IMR-90 (cell line): ENCODE measurements around the gene CREBBP. TPM values are rescaled to one million over a fixed set of nuclear protein-coding genes. Genes with fewer than 3 reads are reported as not detected.

Experiments used
- ATAC-seq: fragments of 200-7000 bp; cut with Tn5 transposase; 2 replicates; pipeline ENCODE4 v1.9.1; 2020; ENCODE audit warnings: low read depth, mild to moderate bottlenecking, moderate library complexity
- BruUV-seq: library from RNA; stranded (reverse); fragments of 400-500 nt; replicated peaks from 2 replicates; lab custom pipeline; 2021; lab: Mats Ljungman, UMichigan
- CTCF ChIA-PET: fragments of 300-600 bp; formaldehyde crosslinking; extraction: SDS; loops from one replicate; lab custom pipeline; 2021; ENCODE audit warnings: antibody characterized with exemption; lab: Yijun Ruan, JAX
- POLR2A ChIA-PET: fragments of 300-600 bp; sonication (Branson Sonifier 250); formaldehyde crosslinking; loops from one replicate; lab custom pipeline; 2022; ENCODE audit warnings: antibody characterized with exemption; ENCODE audit not compliant: unreplicated experiment; lab: Charles Lee
- DNase-seq: peaks from one replicate; pipeline ENCODE4 v3.0.0; 2013
- H2AFZ ChIP-seq: replicated peaks from 2 replicates; pipeline ENCODE3; 2013; ENCODE audit warnings: low read length, mild to moderate bottlenecking; ENCODE audit not compliant: poor library complexity
- H2AK5ac ChIP-seq: 2 replicates; pipeline ENCODE4 v1.6.1; 2013; ENCODE audit warnings: low read depth, low read length, inconsistent platforms
- H2AK9ac ChIP-seq: replicated peaks from 2 replicates; pipeline ENCODE3; 2013; ENCODE audit warnings: mild to moderate bottlenecking, low read depth, low read length, moderate library complexity; ENCODE audit not compliant: poor library complexity
- H2BK120ac ChIP-seq: 2 replicates; pipeline ENCODE4 v1.6.1; 2013; ENCODE audit warnings: low read depth, low read length, inconsistent platforms
- H2BK15ac ChIP-seq: 3 replicates; pipeline ENCODE4 v1.6.1; 2013; ENCODE audit warnings: low read depth, low read length, inconsistent platforms
- H2BK20ac ChIP-seq: 2 replicates; pipeline ENCODE4 v1.6.1; 2013; ENCODE audit warnings: low read depth, mild to moderate bottlenecking, inconsistent platforms, low read length, moderate library complexity
- H2BK5ac ChIP-seq: 2 replicates; pipeline ENCODE4 v1.6.1; 2013; ENCODE audit warnings: mild to moderate bottlenecking, low read depth, low read length, inconsistent platforms; ENCODE audit not compliant: poor library complexity, severe bottlenecking
- H3K14ac ChIP-seq: replicated peaks from 2 replicates; pipeline ENCODE4 v1.6.1; 2013; ENCODE audit warnings: low read depth, low read length, inconsistent platforms
- H3K18ac ChIP-seq: 2 replicates; pipeline ENCODE4 v1.6.1; 2013; ENCODE audit warnings: low read depth, low read length, control low read depth
- H3K23ac ChIP-seq: 2 replicates; pipeline ENCODE4 v1.6.1; 2013; ENCODE audit warnings: low read depth, low read length, inconsistent platforms
- H3K27ac ChIP-seq: 2 replicates; pipeline ENCODE4 v1.5.1; 2013; ENCODE audit warnings: mild to moderate bottlenecking, control low read depth, low read length; ENCODE audit not compliant: insufficient read depth
- H3K27me3 ChIP-seq: 2 replicates; pipeline ENCODE4 v1.6.1; 2013; ENCODE audit warnings: low read length; ENCODE audit not compliant: control insufficient read depth, insufficient read depth
- H3K36me3 ChIP-seq: 2 replicates; pipeline ENCODE4 v1.6.1; 2013; ENCODE audit warnings: low read length, mixed read lengths; ENCODE audit not compliant: control insufficient read depth, insufficient read depth
- H3K4ac ChIP-seq: 2 replicates; pipeline ENCODE4 v1.6.1; 2013; ENCODE audit warnings: low read depth, low read length, inconsistent platforms
- H3K4me1 ChIP-seq: 2 replicates; pipeline ENCODE4 v1.6.1; 2013; ENCODE audit warnings: low read length, mixed read lengths; ENCODE audit not compliant: control insufficient read depth, insufficient read depth
- H3K4me2 ChIP-seq: 2 replicates; pipeline ENCODE4 v1.6.1; 2013; ENCODE audit warnings: low read depth, mild to moderate bottlenecking, control low read depth, low read length, moderate library complexity
- H3K4me3 ChIP-seq: 2 replicates; pipeline ENCODE4 v1.5.1; 2013; ENCODE audit warnings: low read depth, mild to moderate bottlenecking, control low read depth, low read length, moderate library complexity; ENCODE audit not compliant: insufficient read depth
- H3K56ac ChIP-seq: 2 replicates; pipeline ENCODE4 v1.6.1; 2013; ENCODE audit warnings: low read length, inconsistent platforms; ENCODE audit not compliant: insufficient read depth; ENCODE audit errors: extremely low read depth
- H3K79me1 ChIP-seq, 2 experiments: 2 replicates each; pipeline ENCODE4 v1.6.1; 2013; ENCODE audit warnings: low read length in 2 of 2, inconsistent platforms in 1 of 2, low read depth in 1 of 2
- H3K9ac ChIP-seq: 2 replicates; pipeline ENCODE4 v1.6.1; 2013; ENCODE audit warnings: low read depth, low read length, control low read depth
- H3K9me1 ChIP-seq: 2 replicates; pipeline ENCODE4 v1.6.1; 2013; ENCODE audit warnings: low read length, inconsistent platforms; ENCODE audit not compliant: insufficient read depth
- H3K9me3 ChIP-seq: 2 replicates; pipeline ENCODE4 v1.6.1; 2013; ENCODE audit warnings: low read length; ENCODE audit not compliant: control insufficient read depth, insufficient read depth
- H4K20me1 ChIP-seq: 2 replicates; pipeline ENCODE4 v1.6.1; 2013; ENCODE audit warnings: low read length, inconsistent platforms; ENCODE audit not compliant: insufficient read depth
- H4K5ac ChIP-seq: 2 replicates; pipeline ENCODE4 v1.6.1; 2013; ENCODE audit warnings: mild to moderate bottlenecking, low read depth, low read length, control low read depth
- H4K8ac ChIP-seq, 2 experiments: 2 replicates each; pipeline ENCODE4 v1.6.1; 2013; ENCODE audit warnings: low read depth in 2 of 2, low read length in 2 of 2, control low read depth in 1 of 2, inconsistent platforms in 1 of 2
- H4K91ac ChIP-seq: 2 replicates; pipeline ENCODE4 v1.6.1; 2013; ENCODE audit warnings: low read depth, low read length, inconsistent platforms; ENCODE audit not compliant: insufficient read depth
- BHLHE40 ChIP-seq: fragments of 150-350 bp; IDR thresholded peaks from 2 replicates; pipeline ENCODE4 v1.6.1; 2016; ENCODE audit warnings: mild to moderate bottlenecking, low read depth, low read length
- CEBPB ChIP-seq: IDR thresholded peaks from 2 replicates; pipeline ENCODE4 v1.6.1; 2012; ENCODE audit warnings: low read depth, low read length, improper control_type of control experiment
- CHD1 ChIP-seq: IDR thresholded peaks from 2 replicates; pipeline ENCODE4 v1.6.1; 2012; ENCODE audit warnings: low read depth, low read length, improper control_type of control experiment
- MAFK ChIP-seq: IDR thresholded peaks from 2 replicates; pipeline ENCODE4 v1.6.1; 2012; ENCODE audit warnings: low read depth, low read length, improper control_type of control experiment
- MAZ ChIP-seq: IDR thresholded peaks from 2 replicates; pipeline ENCODE4 v1.6.1; 2012; ENCODE audit warnings: low read depth, mild to moderate bottlenecking, low read length, improper control_type of control experiment, moderate library complexity, borderline replicate concordance
- MXI1 ChIP-seq: IDR thresholded peaks from 2 replicates; pipeline ENCODE4 v1.6.1; 2012; ENCODE audit warnings: low read depth, mild to moderate bottlenecking, low read length, moderate library complexity, borderline replicate concordance
- NFE2L2 ChIP-seq: fragments of 150-350 bp; IDR thresholded peaks from 2 replicates; pipeline ENCODE4 v1.6.1; 2016; ENCODE audit warnings: low read depth, mild to moderate bottlenecking, low read length
- RAD21 ChIP-seq: IDR thresholded peaks from 2 replicates; pipeline ENCODE4 v1.6.1; 2012; ENCODE audit warnings: low read length, improper control_type of control experiment
- RCOR1 ChIP-seq: IDR thresholded peaks from 2 replicates; pipeline ENCODE4 v1.6.1; 2012; ENCODE audit warnings: mild to moderate bottlenecking, low read length, improper control_type of control experiment; ENCODE audit not compliant: insufficient replicate concordance
- SMC3 ChIP-seq: fragments of 150-350 bp; IDR thresholded peaks from 2 replicates; pipeline ENCODE4 v1.6.1; 2016; ENCODE audit warnings: low read depth, mild to moderate bottlenecking, antibody characterized with exemption, low read length, moderate library complexity
- WGBS, 2 experiments: methylation state at CpG; one replicate each; pipeline versions ENCODE4 v1.1.5 to v1.1.7; 2013; ENCODE audit warnings: missing lambda C conversion rate in 2 of 2; ENCODE audit not compliant: insufficient read length in 1 of 2; ENCODE audit errors: extremely low coverage in 2 of 2; 5-methylcytosine and 5-hydroxymethylcytosine counted together
- dilution Hi-C: fragments of 300-500 bp; cut with HindIII; formaldehyde crosslinking; loops from one replicate; pipeline ENCODE4 v1.14.3; 2018; ENCODE audit warnings: low sequenced_read_pairs; ENCODE audit not compliant: unreplicated experiment
- in situ Hi-C: fragments of 300-500 bp; cut with MboI; formaldehyde crosslinking; loops from 3 replicates; pipeline ENCODE4 v1.14.3; 2019; ENCODE audit warnings: low sequenced_read_pairs, inconsistent platforms, mixed read lengths
- intact Hi-C: fragments of 100-400 bp; cut with micrococcal nuclease; formaldehyde crosslinking; loops from 2 replicates; pipeline ENCODE4 v1.10.0; 2022
- polyA plus RNA-seq, 3 experiments: library from polyadenylated mRNA; depleted of rRNA; stranded (reverse); fragments of >200 nt; gene quantifications; 2 replicates each; pipeline ENCODE4 v1.2.3, GENCODE V29; 2012; ENCODE audit warnings: low replicate concordance in 1 of 3
- total RNA-seq: library from RNA; depleted of rRNA; stranded (reverse); fragments of >200 nt; gene quantifications from 2 replicates; pipeline ENCODE4 v1.2.3, GENCODE V29; 2012
- TF ChIP-seq, protein P1 (sequence below): conservative IDR thresholded peaks from 2 replicates; pipeline ENCODE4 v1.5.1; 2012; ENCODE audit warnings: mild to moderate bottlenecking, low read depth, low read length, improper control_type of control experiment
- TF ChIP-seq, protein P2 (sequence below): fragments of 150-350 bp; IDR thresholded peaks from 2 replicates; pipeline ENCODE4 v1.6.1; 2017; ENCODE audit warnings: mild to moderate bottlenecking, antibody characterized with exemption, low read length, low read depth
- TF ChIP-seq, protein P3 (sequence below): fragments of 150-350 bp; IDR thresholded peaks from 2 replicates; pipeline ENCODE4 v1.6.1; 2016; ENCODE audit warnings: low read depth, mild to moderate bottlenecking, low read length, moderate library complexity, borderline replicate concordance

CREBBP gene
- total and polyA plus RNA-seq, 2 of the 4 experiments (the other 2 are of a cell fraction), result 7.3 to 12.5 TPM

DNA sequence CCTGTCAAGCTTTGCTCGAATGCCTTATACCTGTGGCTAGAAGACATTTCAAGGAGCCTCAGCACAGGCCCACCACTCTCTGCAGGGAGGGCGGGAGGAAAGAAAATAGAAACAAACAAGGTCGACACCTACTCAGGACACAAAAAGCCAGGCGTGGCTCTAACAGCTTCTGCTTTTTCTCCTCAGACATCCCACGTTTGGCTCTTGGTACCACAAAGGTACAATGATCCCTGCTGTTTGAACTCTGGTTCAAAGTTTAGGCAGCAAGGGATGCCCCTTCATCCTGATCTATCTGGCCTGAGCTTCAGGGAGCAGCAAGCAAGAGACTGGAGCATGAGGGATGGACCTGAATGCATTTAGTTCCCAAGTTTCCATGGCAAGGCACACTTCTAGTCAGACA lies 57.1 kb downstream of the CREBBP start:
- Histone ChIP-seq H3K4me2 (no peak overlapping the region), H4K20me1 (peaks cover 99% of the 10 kb centered on the region), H3K36me3 (peaks cover 1% of the 10 kb centered on the region; the same call in 1 of the 2 replicates), H3K27me3 (no peaks in the 10 kb centered on the region), H3K9me3 (no peaks in the 10 kb centered on the region), H3K4me1 (peaks cover 39% of the 10 kb centered on the region), H2AFZ (no peak overlapping the region), H3K79me1 (peaks cover 56 to 94% of the 10 kb centered on the region in 2 experiments), H3K27ac (no peak overlapping the region), H3K4me3 (no peak overlapping the region), H3K9ac (no peak overlapping the region), H2AK9ac (no peak overlapping the region), H3K14ac (peak overlapping the region; percentile 64), H4K5ac (no peak overlapping the region), H2BK5ac (no peak overlapping the region), H3K9me1 (peaks cover 50% of the 10 kb centered on the region), H3K18ac (no peak overlapping the region), H4K8ac (no peak overlapping the region), H2AK5ac (peak overlapping the region; percentile 9; the same call in 1 of the 2 replicates), H2BK20ac (no peak overlapping the region; the same call in 1 of the 2 replicates), H2BK120ac (no peak overlapping the region), H3K4ac (no peak overlapping the region), H3K23ac (no peak overlapping the region), H3K56ac (no peak overlapping the region), H4K91ac (no peak overlapping the region), H2BK15ac (no peak overlapping the region)
- ChIA-PET CTCF (no interaction called here), POLR2A (interaction anchor here (0.6 kb wide), 2 partner anchors 127 to 190 kb away, joined by 3 to 4 read pairs; no protein-coding TSS in a partner anchor)
- no peak for DNase-seq
- 87% methylated on average over 5 of the region's 5 CpGs; no CpG with 5 or more reads in 1 of the 2 experiments for WGBS, 2 experiments
- in situ Hi-C loops (no loop called here), intact Hi-C loops (no loop called here), dilution Hi-C loops (no loop called here)
- no TSS peak for BruUV-seq
- TF ChIP-seq NFE2L2, result no peak
- no peak for TF ChIP-seq MAFK
- TF ChIP-seq BHLHE40, result no peak
- no peak for TF ChIP-seq CHD1
- TF ChIP-seq RAD21, result no peak
- TF ChIP-seq MAZ, result no peak
- TF ChIP-seq CEBPB, result no peak
- TF ChIP-seq, protein P1, sequence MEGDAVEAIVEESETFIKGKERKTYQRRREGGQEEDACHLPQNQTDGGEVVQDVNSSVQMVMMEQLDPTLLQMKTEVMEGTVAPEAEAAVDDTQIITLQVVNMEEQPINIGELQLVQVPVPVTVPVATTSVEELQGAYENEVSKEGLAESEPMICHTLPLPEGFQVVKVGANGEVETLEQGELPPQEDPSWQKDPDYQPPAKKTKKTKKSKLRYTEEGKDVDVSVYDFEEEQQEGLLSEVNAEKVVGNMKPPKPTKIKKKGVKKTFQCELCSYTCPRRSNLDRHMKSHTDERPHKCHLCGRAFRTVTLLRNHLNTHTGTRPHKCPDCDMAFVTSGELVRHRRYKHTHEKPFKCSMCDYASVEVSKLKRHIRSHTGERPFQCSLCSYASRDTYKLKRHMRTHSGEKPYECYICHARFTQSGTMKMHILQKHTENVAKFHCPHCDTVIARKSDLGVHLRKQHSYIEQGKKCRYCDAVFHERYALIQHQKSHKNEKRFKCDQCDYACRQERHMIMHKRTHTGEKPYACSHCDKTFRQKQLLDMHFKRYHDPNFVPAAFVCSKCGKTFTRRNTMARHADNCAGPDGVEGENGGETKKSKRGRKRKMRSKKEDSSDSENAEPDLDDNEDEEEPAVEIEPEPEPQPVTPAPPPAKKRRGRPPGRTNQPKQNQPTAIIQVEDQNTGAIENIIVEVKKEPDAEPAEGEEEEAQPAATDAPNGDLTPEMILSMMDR, result no peak
- TF ChIP-seq SMC3, result no peak
- TF ChIP-seq RCOR1, result no peak
- TF ChIP-seq, protein P2, sequence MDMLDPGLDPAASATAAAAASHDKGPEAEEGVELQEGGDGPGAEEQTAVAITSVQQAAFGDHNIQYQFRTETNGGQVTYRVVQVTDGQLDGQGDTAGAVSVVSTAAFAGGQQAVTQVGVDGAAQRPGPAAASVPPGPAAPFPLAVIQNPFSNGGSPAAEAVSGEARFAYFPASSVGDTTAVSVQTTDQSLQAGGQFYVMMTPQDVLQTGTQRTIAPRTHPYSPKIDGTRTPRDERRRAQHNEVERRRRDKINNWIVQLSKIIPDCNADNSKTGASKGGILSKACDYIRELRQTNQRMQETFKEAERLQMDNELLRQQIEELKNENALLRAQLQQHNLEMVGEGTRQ, result no peak
- no peak for TF ChIP-seq MXI1
- TF ChIP-seq, protein P3, sequence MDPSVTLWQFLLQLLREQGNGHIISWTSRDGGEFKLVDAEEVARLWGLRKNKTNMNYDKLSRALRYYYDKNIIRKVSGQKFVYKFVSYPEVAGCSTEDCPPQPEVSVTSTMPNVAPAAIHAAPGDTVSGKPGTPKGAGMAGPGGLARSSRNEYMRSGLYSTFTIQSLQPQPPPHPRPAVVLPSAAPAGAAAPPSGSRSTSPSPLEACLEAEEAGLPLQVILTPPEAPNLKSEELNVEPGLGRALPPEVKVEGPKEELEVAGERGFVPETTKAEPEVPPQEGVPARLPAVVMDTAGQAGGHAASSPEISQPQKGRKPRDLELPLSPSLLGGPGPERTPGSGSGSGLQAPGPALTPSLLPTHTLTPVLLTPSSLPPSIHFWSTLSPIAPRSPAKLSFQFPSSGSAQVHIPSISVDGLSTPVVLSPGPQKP, result no peak
- no peak for ATAC-seq
